ACC112 (cell line): Measurements from ENCODE around the gene SCPEP1.

Experiments used
- H2AFZ ChIP-seq: fragments of 200-600 bp; sonication (generic); one replicate; pipeline ENCODE4 v1.6.0; 2017; ENCODE audit warnings: antibody characterized with exemption, low read length; ENCODE audit not compliant: unreplicated experiment
- H3K27ac ChIP-seq: fragments of 200-600 bp; sonication (generic); 2 replicates; pipeline ENCODE4 v1.5.1; 2014; ENCODE audit warnings: low read depth, mild to moderate bottlenecking, antibody characterized with exemption, low read length, moderate library complexity
- H3K27me3 ChIP-seq: fragments of 200-600 bp; sonication (generic); 2 replicates; pipeline ENCODE4 v1.6.1; 2014; ENCODE audit warnings: mild to moderate bottlenecking, antibody characterized with exemption, low read length, moderate library complexity, mixed read lengths; ENCODE audit not compliant: insufficient read depth
- H3K36me3 ChIP-seq: fragments of 200-600 bp; sonication (generic); 2 replicates; pipeline ENCODE4 v1.6.1; 2016; ENCODE audit warnings: mild to moderate bottlenecking, antibody characterized with exemption, low read length, moderate library complexity, mixed read lengths; ENCODE audit not compliant: insufficient read depth
- H3K4me1 ChIP-seq: fragments of 200-600 bp; sonication (generic); one replicate; pipeline ENCODE4 v1.6.1; 2016; ENCODE audit warnings: low read length, mixed read lengths; ENCODE audit not compliant: insufficient read depth, unreplicated experiment, control insufficient read depth
- H3K4me3 ChIP-seq: fragments of 200-600 bp; sonication (generic); 2 replicates; pipeline ENCODE4 v1.5.1; 2014; ENCODE audit warnings: mild to moderate bottlenecking, low read depth, low read length
- H3K79me2 ChIP-seq: fragments of 200-600 bp; sonication (generic); one replicate; pipeline ENCODE4 v1.6.0; 2016; ENCODE audit warnings: low read length; ENCODE audit not compliant: control insufficient read depth, unreplicated experiment, insufficient read depth

Gene SCPEP1

GRCh38 chr17:57040571-57040970, 62.6 kb downstream of the SCPEP1 start:
- Histone ChIP-seq H3K4me3 (no peak overlapping the region), H2AFZ (no peak overlapping the region), H3K27ac (no peak overlapping the region), H3K4me1 (no peaks in the 10 kb centered on the region), H3K79me2 (no peaks in the 10 kb centered on the region), H3K36me3 (no peaks in the 10 kb centered on the region), H3K27me3 (peaks cover 93% of the 10 kb centered on the region)

GRCh38 chr17:57043276-57043675, 65.3 kb downstream of the SCPEP1 start:
- peaks cover 91% of the 10 kb centered on the region for H3K27me3 ChIP-seq
- no peak overlapping the region for H2AFZ ChIP-seq

GRCh38 chr17:57044976-57045867, 67.3 kb downstream of the SCPEP1 start:
- peaks cover 80% of the 10 kb centered on the region for H3K27me3 ChIP-seq
- no peaks in the 10 kb centered on the region for H3K36me3 ChIP-seq
- H3K4me3 ChIP-seq: peak overlapping the region; percentile 67
- H3K27ac ChIP-seq: no peak overlapping the region
- no peak overlapping the region for H2AFZ ChIP-seq
- no peaks in the 10 kb centered on the region for H3K4me1 ChIP-seq
- no peaks in the 10 kb centered on the region for H3K79me2 ChIP-seq

More at GRCh38 chr17:57043276-57043675, 65.3 kb downstream of the SCPEP1 start:
- no peaks in the 10 kb centered on the region for H3K4me1 ChIP-seq
- H3K36me3 ChIP-seq: no peaks in the 10 kb centered on the region
- H3K27ac ChIP-seq: no peak overlapping the region
- H3K79me2 ChIP-seq: no peaks in the 10 kb centered on the region
- no peak overlapping the region for H3K4me3 ChIP-seq

- no peak overlapping the region for H3K27ac ChIP-seq
- H2AFZ ChIP-seq: peak overlapping the region; percentile 20
- H3K79me2 ChIP-seq: no peaks in the 10 kb centered on the region
- no peaks in the 10 kb centered on the region for H3K4me1 ChIP-seq
- peak overlapping the region; percentile 67 for H3K4me3 ChIP-seq
- H3K27me3 ChIP-seq: peaks cover 75% of the 10 kb centered on the region
- H3K36me3 ChIP-seq: no peaks in the 10 kb centered on the region
Observed at GRCh38 chr17:57045868-57046704, 68.2 kb downstream of the SCPEP1 start.

- H3K27me3 ChIP-seq: peaks cover 70% of the 10 kb centered on the region
- no peaks in the 10 kb centered on the region for H3K4me1 ChIP-seq
- no peak overlapping the region for H2AFZ ChIP-seq
- H3K79me2 ChIP-seq: no peaks in the 10 kb centered on the region
- H3K4me3 ChIP-seq: peak overlapping the region; percentile 67; the same call in 1 of the 2 replicates
- no peaks in the 10 kb centered on the region for H3K36me3 ChIP-seq
- H3K27ac ChIP-seq: no peak overlapping the region
Observed at GRCh38 chr17:57046749-57047148, 68.8 kb downstream of the SCPEP1 start.

- no peaks in the 10 kb centered on the region for H3K4me1 ChIP-seq
- H3K27ac ChIP-seq: no peak overlapping the region
- no peak overlapping the region for H2AFZ ChIP-seq
- H3K79me2 ChIP-seq: no peaks in the 10 kb centered on the region
- no peaks in the 10 kb centered on the region for H3K36me3 ChIP-seq
- H3K4me3 ChIP-seq: no peak overlapping the region
- peaks cover 60% of the 10 kb centered on the region for H3K27me3 ChIP-seq
Observed at GRCh38 chr17:57048096-57048495, 70.2 kb downstream of the SCPEP1 start.

- Histone ChIP-seq H3K79me2 (no peaks in the 10 kb centered on the region), H3K4me1 (no peaks in the 10 kb centered on the region), H3K27me3 (peaks cover 40% of the 10 kb centered on the region), H3K27ac (no peak overlapping the region), H3K4me3 (no peak overlapping the region), H2AFZ (no peak overlapping the region), H3K36me3 (no peaks in the 10 kb centered on the region)
Observed at GRCh38 chr17:57050306-57050705, 72.4 kb downstream of the SCPEP1 start.

GRCh38 chr17:57051886-57052361, 74.0 kb downstream of the SCPEP1 start:
- H3K36me3 ChIP-seq: no peaks in the 10 kb centered on the region
- H3K27me3 ChIP-seq: peaks cover 26% of the 10 kb centered on the region
- H3K4me1 ChIP-seq: no peaks in the 10 kb centered on the region
- no peak overlapping the region for H3K4me3 ChIP-seq
- no peaks in the 10 kb centered on the region for H3K79me2 ChIP-seq
- no peak overlapping the region for H2AFZ ChIP-seq
- no peak overlapping the region for H3K27ac ChIP-seq
